Measurements from ENCODE around the gene KY. TPM values are rescaled to one million over a fixed set of nuclear protein-coding genes. Genes with fewer than 3 reads are reported as not detected.

KY gene
- total RNA-seq, 1 experiment from 2014 or later, result not detected

DNA sequence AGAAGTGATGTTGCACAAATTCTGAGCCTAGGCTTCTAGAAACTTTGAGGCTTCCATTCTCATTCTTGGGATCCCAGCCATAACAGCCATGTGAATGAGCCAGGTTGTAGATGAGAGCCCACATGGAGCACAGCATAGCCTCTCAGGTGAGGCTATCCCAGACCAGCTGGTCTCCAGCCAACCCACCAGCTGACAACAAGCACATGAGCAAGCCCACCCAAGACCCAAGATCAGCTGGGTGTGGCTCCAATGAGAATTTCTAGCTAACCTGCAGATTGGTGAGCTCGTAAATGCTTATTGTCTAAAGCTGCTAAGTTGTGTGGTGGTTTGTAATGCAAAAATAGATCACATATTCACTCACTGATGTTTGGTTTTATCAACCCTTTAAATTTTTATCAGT is 14.4 kb downstream of the KY start:
- H3K36me3 ChIP-seq (ENCODE audit: control insufficient read depth, insufficient read depth, low read length), result no peaks in the 10 kb centered on the region
- intact Hi-C loops (cut with micrococcal nuclease; ENCODE audit: unreplicated experiment), result no loop called here
- H3K27ac ChIP-seq (ENCODE audit: low read length), result no peak overlapping the region
- no peaks in the 10 kb centered on the region for H3K4me1 ChIP-seq (ENCODE audit: control insufficient read depth, insufficient read depth, low read length)
- DNase-seq (ENCODE audit: low read depth, low spot score) (no peak), ATAC-seq (no peak)
- H3K27me3 ChIP-seq (ENCODE audit: control insufficient read depth, insufficient read depth, low read length), result 0 out of 2 replicates have a peak, but pooled peaks cover 3% of the 10 kb centered on the region
- peaks cover 5% of the 10 kb centered on the region; the same call in 1 of the 2 replicates for H3K9me3 ChIP-seq (ENCODE audit: control insufficient read depth, insufficient read depth, low read depth, low read length)
- in situ Hi-C loops (cut with HindIII; ENCODE audit: low pct_unique_long_range_greater_than_20kb, low sequenced_read_pairs), result no loop called here
- ChIA-PET POLR2A (no interaction called here), CTCF (no interaction called here)
- H3K4me3 ChIP-seq (ENCODE audit: low read depth in 2 of 2, low read length in 2 of 2), result no peak overlapping the region
- no peak for TF ChIP-seq POLR2AphosphoS5 (IDR thresholded peaks at IDR 0.05; ENCODE audit: low read depth, low read length)
- TF ChIP-seq, protein P1, sequence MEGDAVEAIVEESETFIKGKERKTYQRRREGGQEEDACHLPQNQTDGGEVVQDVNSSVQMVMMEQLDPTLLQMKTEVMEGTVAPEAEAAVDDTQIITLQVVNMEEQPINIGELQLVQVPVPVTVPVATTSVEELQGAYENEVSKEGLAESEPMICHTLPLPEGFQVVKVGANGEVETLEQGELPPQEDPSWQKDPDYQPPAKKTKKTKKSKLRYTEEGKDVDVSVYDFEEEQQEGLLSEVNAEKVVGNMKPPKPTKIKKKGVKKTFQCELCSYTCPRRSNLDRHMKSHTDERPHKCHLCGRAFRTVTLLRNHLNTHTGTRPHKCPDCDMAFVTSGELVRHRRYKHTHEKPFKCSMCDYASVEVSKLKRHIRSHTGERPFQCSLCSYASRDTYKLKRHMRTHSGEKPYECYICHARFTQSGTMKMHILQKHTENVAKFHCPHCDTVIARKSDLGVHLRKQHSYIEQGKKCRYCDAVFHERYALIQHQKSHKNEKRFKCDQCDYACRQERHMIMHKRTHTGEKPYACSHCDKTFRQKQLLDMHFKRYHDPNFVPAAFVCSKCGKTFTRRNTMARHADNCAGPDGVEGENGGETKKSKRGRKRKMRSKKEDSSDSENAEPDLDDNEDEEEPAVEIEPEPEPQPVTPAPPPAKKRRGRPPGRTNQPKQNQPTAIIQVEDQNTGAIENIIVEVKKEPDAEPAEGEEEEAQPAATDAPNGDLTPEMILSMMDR (IDR thresholded peaks at IDR 0.05), result no peak
- TF ChIP-seq, protein P2, sequence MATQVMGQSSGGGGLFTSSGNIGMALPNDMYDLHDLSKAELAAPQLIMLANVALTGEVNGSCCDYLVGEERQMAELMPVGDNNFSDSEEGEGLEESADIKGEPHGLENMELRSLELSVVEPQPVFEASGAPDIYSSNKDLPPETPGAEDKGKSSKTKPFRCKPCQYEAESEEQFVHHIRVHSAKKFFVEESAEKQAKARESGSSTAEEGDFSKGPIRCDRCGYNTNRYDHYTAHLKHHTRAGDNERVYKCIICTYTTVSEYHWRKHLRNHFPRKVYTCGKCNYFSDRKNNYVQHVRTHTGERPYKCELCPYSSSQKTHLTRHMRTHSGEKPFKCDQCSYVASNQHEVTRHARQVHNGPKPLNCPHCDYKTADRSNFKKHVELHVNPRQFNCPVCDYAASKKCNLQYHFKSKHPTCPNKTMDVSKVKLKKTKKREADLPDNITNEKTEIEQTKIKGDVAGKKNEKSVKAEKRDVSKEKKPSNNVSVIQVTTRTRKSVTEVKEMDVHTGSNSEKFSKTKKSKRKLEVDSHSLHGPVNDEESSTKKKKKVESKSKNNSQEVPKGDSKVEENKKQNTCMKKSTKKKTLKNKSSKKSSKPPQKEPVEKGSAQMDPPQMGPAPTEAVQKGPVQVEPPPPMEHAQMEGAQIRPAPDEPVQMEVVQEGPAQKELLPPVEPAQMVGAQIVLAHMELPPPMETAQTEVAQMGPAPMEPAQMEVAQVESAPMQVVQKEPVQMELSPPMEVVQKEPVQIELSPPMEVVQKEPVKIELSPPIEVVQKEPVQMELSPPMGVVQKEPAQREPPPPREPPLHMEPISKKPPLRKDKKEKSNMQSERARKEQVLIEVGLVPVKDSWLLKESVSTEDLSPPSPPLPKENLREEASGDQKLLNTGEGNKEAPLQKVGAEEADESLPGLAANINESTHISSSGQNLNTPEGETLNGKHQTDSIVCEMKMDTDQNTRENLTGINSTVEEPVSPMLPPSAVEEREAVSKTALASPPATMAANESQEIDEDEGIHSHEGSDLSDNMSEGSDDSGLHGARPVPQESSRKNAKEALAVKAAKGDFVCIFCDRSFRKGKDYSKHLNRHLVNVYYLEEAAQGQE (IDR thresholded peaks at IDR 0.05; ENCODE audit: insufficient read depth in 1 of 2, low read depth in 2 of 2, low read length in 1 of 2), result no peak
- BruUV-seq (replicated peaks), result no TSS peak

DNA sequence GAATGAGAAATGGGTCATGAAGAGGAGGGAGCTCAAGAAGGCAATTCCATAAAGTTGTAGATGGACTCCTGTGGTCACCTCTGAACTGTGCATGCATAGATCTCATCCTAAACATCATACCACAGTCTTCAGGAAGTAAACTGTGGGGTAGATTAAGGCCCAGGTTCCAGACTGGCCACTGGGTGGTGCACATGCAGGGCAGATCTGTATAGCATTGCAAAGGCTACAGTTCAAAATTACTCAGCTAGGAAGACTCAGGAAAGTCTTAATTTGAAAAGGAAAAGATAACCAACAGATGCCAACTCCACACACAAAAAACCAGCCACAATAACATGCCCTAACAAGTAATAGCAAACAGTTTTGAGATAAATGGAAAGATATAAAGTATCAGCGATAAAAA is 20.3 kb downstream of the KY start:
- in situ Hi-C loops (cut with HindIII; ENCODE audit: low pct_unique_long_range_greater_than_20kb, low sequenced_read_pairs), result no loop called here
- H3K4me3 ChIP-seq (ENCODE audit: low read depth in 2 of 2, low read length in 2 of 2), result no peak overlapping the region
- intact Hi-C loops (cut with micrococcal nuclease; ENCODE audit: unreplicated experiment), result no loop called here
- 0 out of 2 replicates have a peak, but pooled peaks cover 3% of the 10 kb centered on the region for H3K27me3 ChIP-seq (ENCODE audit: control insufficient read depth, insufficient read depth, low read length)
- ChIA-PET CTCF (no interaction called here), POLR2A (no interaction called here)
- TF ChIP-seq, protein P2 (IDR thresholded peaks at IDR 0.05; ENCODE audit: insufficient read depth in 1 of 2, low read depth in 2 of 2, low read length in 1 of 2), result no peak
- TF ChIP-seq SIN3A (IDR thresholded peaks at IDR 0.05; ENCODE audit: borderline replicate concordance, insufficient read depth, low read depth, low read length) (no peak), POLR2AphosphoS5 (IDR thresholded peaks at IDR 0.05; ENCODE audit: low read depth, low read length) (no peak), TCF7L2 (IDR thresholded peaks at IDR 0.05; ENCODE audit: low read depth, low read length) (no peak)
- TF ChIP-seq, protein P1 (IDR thresholded peaks at IDR 0.05), result no peak; the same call in 1 of the 2 replicates
- DNase-seq (ENCODE audit: low read depth, low spot score) (no peak), ATAC-seq (no peak)
- H3K27ac ChIP-seq (ENCODE audit: low read length), result no peak overlapping the region
- no peaks in the 10 kb centered on the region for H3K36me3 ChIP-seq (ENCODE audit: control insufficient read depth, insufficient read depth, low read length)
- no TSS peak for BruUV-seq (replicated peaks)
- H3K4me1 ChIP-seq (ENCODE audit: control insufficient read depth, insufficient read depth, low read length), result no peaks in the 10 kb centered on the region; the same call in 1 of the 2 replicates
- H3K9me3 ChIP-seq (ENCODE audit: control insufficient read depth, insufficient read depth, low read depth, low read length), result peaks cover 16% of the 10 kb centered on the region

All from Panc1 (cell line).